ENCODE measurements around the gene FOXA3.

The FOXA3 gene

GRCh38 chr19:45917421-45918091 lies 53.4 kb downstream of the FOXA3 start:
- DNase-seq, result peak in 6 of 51 donors; percentile 6 to 32 (median 20)

GRCh38 chr19:45918721-45919120 lies 54.6 kb downstream of the FOXA3 start:
- no peak for DNase-seq

GRCh38 chr19:45919678-45920077 lies 55.6 kb downstream of the FOXA3 start:
- peak in 36 of 51 donors; percentile 4 to 68 (median 30) for DNase-seq

DNA sequence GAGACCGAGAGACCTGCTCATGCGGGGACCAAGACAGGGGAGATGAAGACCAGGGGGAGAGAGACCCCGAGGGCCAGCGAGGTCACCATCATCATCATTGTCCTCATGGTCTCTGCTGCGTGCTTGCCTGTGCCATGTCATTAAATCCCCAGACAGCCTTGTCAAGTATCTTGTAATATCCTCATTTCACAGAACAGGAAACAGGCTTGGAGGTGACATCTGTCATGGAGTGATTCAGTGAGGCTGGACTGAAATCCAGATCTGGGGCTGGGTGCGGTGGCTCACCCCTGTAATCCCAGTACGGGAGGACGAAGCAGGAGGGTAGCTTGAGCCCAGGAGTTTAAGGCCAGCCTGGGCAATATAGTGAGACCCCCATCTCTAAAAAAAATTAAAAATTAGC lies 56.3 kb downstream of the FOXA3 start:
- no peak for DNase-seq

- no peak for DNase-seq
Measured at GRCh38 chr19:45922281-45922680, 58.2 kb downstream of the FOXA3 start.
